ENCODE data around the gene SAP30.

The SAP30 gene

DNA sequence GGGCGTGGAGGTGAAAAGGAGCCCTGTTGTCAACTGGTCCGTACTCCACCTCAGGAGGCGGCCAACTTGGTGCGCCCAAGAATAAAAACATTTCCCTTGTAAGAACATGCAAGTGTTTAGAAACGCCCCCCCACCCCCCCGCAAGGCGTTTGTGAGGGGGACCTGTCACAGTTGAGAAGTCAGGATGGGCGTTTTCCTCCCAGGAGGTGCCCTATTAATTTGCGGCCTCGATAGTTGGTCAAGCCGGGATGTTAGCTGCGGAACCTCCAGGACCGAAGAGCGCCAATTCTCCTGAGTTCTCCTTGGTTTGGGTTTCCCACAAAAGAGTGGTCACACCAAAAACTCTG is 651 bp upstream of the SAP30 start:
- Histone ChIP-seq H3K9me3 (ENCODE audit: insufficient read depth, low read depth, low read length) (no peaks in the 10 kb centered on the region), H3K27ac (ENCODE audit: low read depth, low read length) (no peak overlapping the region), H3K27me3 (ENCODE audit: insufficient read depth, low read length) (no peaks in the 10 kb centered on the region), H3K4me1 (ENCODE audit: insufficient read depth, low read length) (0 out of 2 replicates have a peak, but pooled peaks cover 4% of the 10 kb centered on the region), H3K9ac (ENCODE audit: low read depth, low read length) (peak overlapping the region; percentile 65), H3K36me3 (ENCODE audit: insufficient read depth, low read length) (peaks cover 10% of the 10 kb centered on the region; the same call in 1 of the 2 replicates), H3K4me3 (ENCODE audit: low read length) (peak overlapping the region; percentile 96)
- 1% methylated on average over 14 of the region's 14 CpGs for WGBS

DNA sequence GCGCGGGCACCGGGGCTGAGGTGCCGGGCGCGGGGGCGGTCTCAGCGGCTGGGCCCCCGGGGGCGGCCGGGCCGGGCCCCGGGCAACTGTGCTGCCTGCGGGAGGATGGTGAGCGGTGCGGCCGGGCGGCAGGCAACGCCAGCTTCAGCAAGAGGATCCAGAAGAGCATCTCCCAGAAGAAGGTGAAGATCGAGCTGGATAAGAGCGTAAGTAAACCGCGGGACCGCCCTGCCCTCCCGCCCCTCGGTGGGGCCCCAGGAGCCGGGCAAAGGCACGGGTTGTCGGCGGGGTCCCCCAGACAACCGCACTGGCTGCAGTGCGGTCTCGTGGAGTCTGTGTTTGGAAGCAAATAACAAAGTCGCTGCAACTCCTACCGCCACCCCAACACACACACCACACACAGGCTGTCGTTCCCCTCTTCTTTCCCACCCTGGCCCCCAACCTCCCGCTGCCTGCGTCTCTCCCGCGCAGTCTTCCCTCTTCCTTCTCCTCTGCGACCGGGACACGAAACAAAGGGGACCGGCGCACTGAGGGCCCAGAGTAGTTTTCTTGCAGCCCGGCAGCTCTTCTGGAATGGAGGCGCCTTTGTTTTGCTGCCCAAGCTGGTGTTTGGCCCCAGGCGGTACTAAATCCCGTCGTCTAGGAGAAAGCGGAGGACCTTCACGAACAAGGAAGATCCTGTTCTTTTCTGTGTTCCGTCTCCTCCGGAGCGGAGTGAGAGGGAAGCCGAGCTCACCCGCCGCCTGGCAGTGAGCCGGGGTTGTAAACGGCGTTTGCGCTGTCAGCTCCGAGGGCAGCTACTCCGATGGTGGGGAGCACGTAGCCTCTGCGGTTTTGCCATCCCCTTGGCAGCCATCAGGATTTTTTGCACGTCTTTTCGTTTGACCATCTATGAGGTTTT is 788 bp downstream of the SAP30 start:
- Histone ChIP-seq H3K9me3 (ENCODE audit: insufficient read depth, low read depth, low read length) (no peaks in the 10 kb centered on the region), H3K27ac (ENCODE audit: low read depth, low read length) (0 out of 2 replicates have a peak overlapping the region, but pooled peaks have one; percentile 0), H3K36me3 (ENCODE audit: insufficient read depth, low read length) (peaks cover 19% of the 10 kb centered on the region), H3K4me1 (ENCODE audit: insufficient read depth, low read length) (0 out of 2 replicates have a peak, but pooled peaks cover 4% of the 10 kb centered on the region), H3K9ac (ENCODE audit: low read depth, low read length) (peak overlapping the region; percentile 66), H3K4me3 (ENCODE audit: low read length) (peak overlapping the region; percentile 96), H3K27me3 (ENCODE audit: insufficient read depth, low read length) (no peaks in the 10 kb centered on the region)
- under 1% methylated on average over 68 of the region's 68 CpGs for WGBS

DNA sequence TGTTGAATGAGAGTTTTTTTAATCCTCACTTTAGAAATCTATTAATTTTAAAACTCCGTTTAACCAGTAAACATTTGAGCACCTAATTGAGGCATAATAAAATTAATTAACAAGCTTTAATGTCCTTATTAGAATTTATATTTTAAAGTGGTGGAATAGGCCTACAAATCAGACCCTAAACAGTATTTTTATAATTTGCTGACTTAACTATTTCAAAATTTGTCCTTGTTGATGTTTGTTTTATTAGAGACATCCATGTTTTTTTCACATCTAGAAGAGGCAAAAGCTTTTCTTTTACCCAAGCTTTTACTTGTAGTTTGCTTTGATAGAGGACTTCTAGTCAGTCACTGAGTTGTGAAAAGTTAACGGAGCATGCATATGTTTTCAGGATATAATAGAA is 3.8 kb downstream of the SAP30 start:
- Histone ChIP-seq H3K4me3 (ENCODE audit: low read length) (no peak overlapping the region), H3K9me3 (ENCODE audit: insufficient read depth, low read depth, low read length) (no peaks in the 10 kb centered on the region), H3K9ac (ENCODE audit: low read depth, low read length) (no peak overlapping the region), H3K27ac (ENCODE audit: low read depth, low read length) (no peak overlapping the region), H3K4me1 (ENCODE audit: insufficient read depth, low read length) (peaks cover 9% of the 10 kb centered on the region), H3K27me3 (ENCODE audit: insufficient read depth, low read length) (no peaks in the 10 kb centered on the region), H3K36me3 (ENCODE audit: insufficient read depth, low read length) (peaks cover 24% of the 10 kb centered on the region)
- WGBS = 100% methylated on average over 1 of the region's 2 CpGs

DNA sequence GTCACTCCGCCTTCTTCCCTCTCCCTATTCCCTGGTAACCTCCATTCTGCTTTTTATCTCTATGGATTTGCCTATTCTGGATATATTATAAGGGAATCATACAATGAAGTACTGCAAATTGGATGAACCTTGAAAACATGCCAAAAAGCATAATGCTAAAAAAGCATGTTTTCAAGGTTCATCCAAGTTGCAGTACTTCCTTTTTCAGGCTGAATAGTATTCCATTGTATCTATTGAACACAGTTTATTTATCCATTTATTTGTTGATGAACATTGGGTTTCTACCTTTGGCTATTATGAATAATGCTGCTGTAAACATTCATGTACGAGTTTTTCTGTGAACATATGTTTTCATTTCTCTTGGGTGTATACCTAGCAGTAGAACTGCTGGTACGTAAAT is 9.2 kb downstream of the SAP30 start:
- no peak overlapping the region for H3K9ac ChIP-seq (ENCODE audit: low read depth, low read length)
- H3K4me1 ChIP-seq (ENCODE audit: insufficient read depth, low read length) = peaks cover 24% of the 10 kb centered on the region
- no peak overlapping the region for H3K27ac ChIP-seq (ENCODE audit: low read depth, low read length)
- no peaks in the 10 kb centered on the region for H3K27me3 ChIP-seq (ENCODE audit: insufficient read depth, low read length)
- peaks cover 13% of the 10 kb centered on the region for H3K36me3 ChIP-seq (ENCODE audit: insufficient read depth, low read length)
- H3K4me3 ChIP-seq (ENCODE audit: low read length) = no peak overlapping the region
- WGBS = 96% methylated on average over 3 of the region's 3 CpGs
- H3K9me3 ChIP-seq (ENCODE audit: insufficient read depth, low read depth, low read length) = no peaks in the 10 kb centered on the region

DNA sequence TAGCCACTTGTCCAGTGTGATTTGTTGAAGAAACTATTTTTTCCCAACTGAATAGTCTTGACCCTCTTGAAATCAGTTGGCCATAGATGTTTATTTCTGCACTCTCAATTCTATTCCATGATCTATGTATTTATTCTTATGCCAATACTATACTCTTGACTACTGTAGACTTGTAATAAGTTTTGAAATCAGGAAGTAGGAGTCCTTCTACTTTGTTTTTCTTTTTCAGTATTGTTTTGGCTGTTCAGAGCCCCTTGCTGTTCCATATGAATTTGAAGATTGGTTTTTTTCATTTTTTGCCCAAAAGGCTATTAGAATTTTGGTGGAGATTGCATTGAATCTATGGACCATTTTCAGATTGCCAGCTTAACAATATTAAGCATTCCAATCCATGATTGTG is 10.2 kb downstream of the SAP30 start:
- Histone ChIP-seq H3K27me3 (ENCODE audit: insufficient read depth, low read length) (no peaks in the 10 kb centered on the region), H3K27ac (ENCODE audit: low read depth, low read length) (no peak overlapping the region), H3K9ac (ENCODE audit: low read depth, low read length) (no peak overlapping the region), H3K36me3 (ENCODE audit: insufficient read depth, low read length) (peaks cover 5% of the 10 kb centered on the region), H3K4me3 (ENCODE audit: low read length) (no peak overlapping the region), H3K4me1 (ENCODE audit: insufficient read depth, low read length) (peaks cover 24% of the 10 kb centered on the region), H3K9me3 (ENCODE audit: insufficient read depth, low read depth, low read length) (no peaks in the 10 kb centered on the region)

DNA sequence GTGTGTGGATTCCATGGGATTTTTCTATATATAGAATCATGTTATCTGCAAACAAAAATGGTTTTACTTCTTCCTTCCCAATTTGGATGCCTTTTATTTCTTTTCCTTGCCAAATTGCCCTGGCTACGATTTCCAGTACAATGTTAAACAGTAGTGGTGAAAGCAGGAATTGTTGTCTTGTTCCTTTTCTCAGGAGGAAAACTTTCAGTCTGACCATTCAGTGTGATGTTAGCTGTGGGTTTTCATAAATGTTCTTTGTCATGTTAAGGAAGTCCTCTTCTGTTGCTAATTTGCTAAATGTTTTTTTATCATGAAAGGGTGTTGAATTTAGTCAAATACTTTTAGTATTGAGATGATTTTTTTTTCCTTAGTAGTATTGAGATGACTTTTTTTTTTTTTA is 10.9 kb downstream of the SAP30 start:
- no peak overlapping the region for H3K4me3 ChIP-seq (ENCODE audit: low read length)
- no peak overlapping the region for H3K9ac ChIP-seq (ENCODE audit: low read depth, low read length)
- H3K9me3 ChIP-seq (ENCODE audit: insufficient read depth, low read depth, low read length) = no peaks in the 10 kb centered on the region
- no peak overlapping the region; the same call in 1 of the 2 replicates for H3K27ac ChIP-seq (ENCODE audit: low read depth, low read length)
- 38% methylated on average over 1 of the region's 1 CpG for WGBS
- H3K36me3 ChIP-seq (ENCODE audit: insufficient read depth, low read length) = peaks cover 5% of the 10 kb centered on the region; the same call in 1 of the 2 replicates
- no peaks in the 10 kb centered on the region for H3K27me3 ChIP-seq (ENCODE audit: insufficient read depth, low read length)
- H3K4me1 ChIP-seq (ENCODE audit: insufficient read depth, low read length) = peaks cover 24% of the 10 kb centered on the region

DNA sequence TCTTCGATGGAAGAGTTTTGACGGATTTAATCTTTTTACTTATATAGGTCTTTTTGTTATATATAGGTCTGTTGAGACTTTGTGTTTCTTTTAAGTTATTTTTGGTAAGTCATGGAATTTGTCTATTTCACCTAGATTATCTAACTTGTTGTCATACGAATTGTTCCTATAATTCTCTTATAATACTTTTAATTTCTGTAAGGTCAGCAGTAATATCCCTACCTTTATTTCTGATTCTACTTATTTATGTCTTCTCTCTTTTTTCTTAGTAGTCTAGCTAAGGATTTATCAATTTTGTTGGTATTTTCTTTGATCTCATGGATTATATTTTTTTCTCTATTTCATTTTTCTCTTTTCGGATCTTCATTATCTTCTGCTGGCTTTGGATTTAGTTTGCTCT is 11.6 kb downstream of the SAP30 start:
- 69% methylated on average over 2 of the region's 4 CpGs for WGBS
- Histone ChIP-seq H3K27me3 (ENCODE audit: insufficient read depth, low read length) (no peaks in the 10 kb centered on the region), H3K9me3 (ENCODE audit: insufficient read depth, low read depth, low read length) (no peaks in the 10 kb centered on the region), H3K4me1 (ENCODE audit: insufficient read depth, low read length) (peaks cover 22% of the 10 kb centered on the region), H3K27ac (ENCODE audit: low read depth, low read length) (no peak overlapping the region), H3K9ac (ENCODE audit: low read depth, low read length) (no peak overlapping the region), H3K36me3 (ENCODE audit: insufficient read depth, low read length) (peaks cover 2% of the 10 kb centered on the region; the same call in 1 of the 2 replicates), H3K4me3 (ENCODE audit: low read length) (no peak overlapping the region)

DNA sequence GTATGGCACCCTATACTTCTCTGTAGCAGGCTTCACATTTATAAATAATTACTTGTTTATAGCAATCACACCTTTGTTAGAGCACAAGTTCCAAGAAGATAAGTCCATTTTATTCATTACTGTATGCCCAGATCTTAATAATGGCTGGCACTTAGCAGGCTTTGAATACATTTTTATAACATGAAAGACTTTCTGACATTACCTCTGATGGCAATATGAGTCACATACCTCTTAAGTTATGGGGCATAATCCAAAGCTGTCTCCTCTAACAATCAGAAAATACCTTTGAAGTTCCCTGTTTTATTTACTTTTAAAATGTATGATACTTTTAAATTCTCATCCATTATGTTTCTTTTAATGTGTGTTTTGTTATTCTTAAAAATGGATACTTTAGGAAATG is 16.0 kb downstream of the SAP30 start:
- H3K36me3 ChIP-seq (ENCODE audit: insufficient read depth, low read length) = no peaks in the 10 kb centered on the region
- H3K27me3 ChIP-seq (ENCODE audit: insufficient read depth, low read length) = no peaks in the 10 kb centered on the region

DNA sequence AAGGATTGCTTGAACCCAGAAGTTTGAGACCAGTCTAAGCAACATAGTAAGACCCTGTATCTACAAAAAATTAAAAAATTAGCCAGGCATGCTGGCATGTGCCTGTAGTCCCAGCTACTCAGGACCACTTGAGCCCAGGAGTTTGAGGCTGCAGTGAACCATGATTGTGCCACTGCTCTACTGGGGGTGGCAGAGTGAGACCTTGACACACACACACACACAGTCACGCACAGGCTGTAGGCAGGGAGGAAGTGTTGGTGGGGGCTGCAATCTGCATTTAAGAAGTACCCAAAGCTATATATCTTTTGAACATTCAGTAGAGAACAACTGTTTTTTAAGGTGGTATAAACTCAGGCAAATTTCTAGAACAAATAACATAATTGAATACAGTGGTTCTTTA is 20.9 kb downstream of the SAP30 start:
- Histone ChIP-seq H3K4me3 (ENCODE audit: low read length) (no peak overlapping the region), H3K36me3 (ENCODE audit: insufficient read depth, low read length) (no peaks in the 10 kb centered on the region), H3K9me3 (ENCODE audit: insufficient read depth, low read depth, low read length) (no peaks in the 10 kb centered on the region), H3K9ac (ENCODE audit: low read depth, low read length) (no peak overlapping the region), H3K27me3 (ENCODE audit: insufficient read depth, low read length) (no peaks in the 10 kb centered on the region), H3K27ac (ENCODE audit: low read depth, low read length) (no peak overlapping the region), H3K4me1 (ENCODE audit: insufficient read depth, low read length) (no peaks in the 10 kb centered on the region)
- no CpG with 5 or more reads among the region's 1 CpG for WGBS

More for the DNA sequence above, 16.0 kb downstream of the SAP30 start:
- Histone ChIP-seq H3K9ac (ENCODE audit: low read depth, low read length) (no peak overlapping the region), H3K4me3 (ENCODE audit: low read length) (no peak overlapping the region), H3K9me3 (ENCODE audit: insufficient read depth, low read depth, low read length) (no peaks in the 10 kb centered on the region), H3K27ac (ENCODE audit: low read depth, low read length) (no peak overlapping the region), H3K4me1 (ENCODE audit: insufficient read depth, low read length) (peaks cover 7% of the 10 kb centered on the region; the same call in 1 of the 2 replicates)

DNA sequence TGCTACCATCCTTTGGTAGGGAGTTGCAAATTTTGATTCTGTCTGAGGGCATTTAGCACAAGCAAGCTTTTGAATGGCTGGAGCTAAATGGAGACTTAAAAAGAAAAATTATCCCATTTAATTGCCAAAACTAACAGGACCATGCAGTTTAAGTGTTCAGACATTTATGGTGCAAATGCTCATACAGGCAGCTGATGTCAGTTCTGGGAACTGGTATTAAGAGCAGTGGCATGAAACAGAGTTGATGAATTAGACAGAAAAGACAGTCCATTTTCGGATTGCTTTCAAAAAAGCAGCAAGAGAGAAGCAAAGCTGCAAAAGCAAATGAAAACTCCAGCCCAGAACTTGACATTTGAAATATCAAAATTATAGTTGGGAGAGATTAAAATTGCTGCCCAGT is 26.9 kb downstream of the SAP30 start:
- Histone ChIP-seq H3K4me1 (ENCODE audit: insufficient read depth, low read length) (peaks cover 6% of the 10 kb centered on the region; the same call in 1 of the 2 replicates), H3K4me3 (ENCODE audit: low read length) (no peak overlapping the region), H3K27ac (ENCODE audit: low read depth, low read length) (no peak overlapping the region), H3K9me3 (ENCODE audit: insufficient read depth, low read depth, low read length) (no peaks in the 10 kb centered on the region), H3K9ac (ENCODE audit: low read depth, low read length) (no peak overlapping the region), H3K27me3 (ENCODE audit: insufficient read depth, low read length) (no peaks in the 10 kb centered on the region), H3K36me3 (ENCODE audit: insufficient read depth, low read length) (no peaks in the 10 kb centered on the region)
- 86% methylated on average over 1 of the region's 1 CpG for WGBS

DNA sequence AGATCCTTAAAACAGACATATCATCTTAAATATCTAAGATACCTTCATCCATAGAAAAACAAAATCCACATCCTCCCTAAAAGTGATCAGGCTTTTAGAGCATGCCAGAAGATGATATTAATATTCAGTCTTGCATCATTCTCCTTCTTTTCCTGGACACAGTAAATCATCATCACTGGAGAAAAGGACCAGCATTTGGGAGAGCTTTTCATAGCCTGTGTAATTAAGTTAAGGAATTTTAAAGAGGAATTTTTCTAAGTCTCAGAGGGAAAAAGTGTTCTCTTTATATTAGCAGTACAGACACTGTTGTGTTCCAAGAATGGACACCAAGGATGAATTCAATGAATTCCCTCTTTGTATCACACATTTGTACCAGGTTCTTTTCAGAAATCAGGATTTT is 27.5 kb downstream of the SAP30 start:
- Histone ChIP-seq H3K4me3 (ENCODE audit: low read length) (no peak overlapping the region), H3K27ac (ENCODE audit: low read depth, low read length) (no peak overlapping the region), H3K9me3 (ENCODE audit: insufficient read depth, low read depth, low read length) (no peaks in the 10 kb centered on the region), H3K27me3 (ENCODE audit: insufficient read depth, low read length) (no peaks in the 10 kb centered on the region), H3K36me3 (ENCODE audit: insufficient read depth, low read length) (no peaks in the 10 kb centered on the region), H3K9ac (ENCODE audit: low read depth, low read length) (no peak overlapping the region), H3K4me1 (ENCODE audit: insufficient read depth, low read length) (peaks cover 6% of the 10 kb centered on the region; the same call in 1 of the 2 replicates)
